Liver (tissue), 9 donors: ENCODE results near the gene ING5. TPM values are rescaled to one million over a fixed set of nuclear protein-coding genes. Genes with fewer than 3 reads are reported as not detected.

Experiments used
- DNase-seq: peaks from one replicate; pipeline ENCODE4 v3.0.0-alpha.2; 2017; ENCODE audit warnings: low spot score
- H3K27ac ChIP-seq, 2 donors: one replicate each; pipeline ENCODE4 v1.7.0; 2013; ENCODE audit warnings: inconsistent platforms in 2 of 2, low read length in 2 of 2, control low read depth in 1 of 2, low read depth in 1 of 2, mild to moderate bottlenecking in 1 of 2
- H3K27me3 ChIP-seq, 4 donors: one replicate each; pipeline versions ENCODE4 v1.6.1 to v1.7.0; 2013; ENCODE audit warnings: low read length in 3 of 4, inconsistent platforms in 1 of 4, mild to moderate bottlenecking in 1 of 4, moderate library complexity in 1 of 4; ENCODE audit not compliant: control insufficient read depth in 4 of 4, insufficient read depth in 4 of 4
- H3K36me3 ChIP-seq, 4 donors: one replicate each; pipeline versions ENCODE4 v1.6.1 to v1.7.0; 2013; ENCODE audit warnings: low read length in 3 of 4, mild to moderate bottlenecking in 3 of 4, low read depth in 1 of 4, moderate library complexity in 1 of 4; ENCODE audit not compliant: control insufficient read depth in 4 of 4, insufficient read depth in 3 of 4
- H3K4me1 ChIP-seq, 4 donors: one replicate each; pipeline versions ENCODE4 v1.6.1 to v1.7.0; 2013; ENCODE audit warnings: low read length in 3 of 4, mild to moderate bottlenecking in 3 of 4, moderate library complexity in 1 of 4; ENCODE audit not compliant: control insufficient read depth in 4 of 4, insufficient read depth in 4 of 4
- H3K4me3 ChIP-seq, 3 donors: one replicate each; pipeline versions ENCODE4 v1.6.1 to v1.7.0; 2013; ENCODE audit warnings: low read length in 3 of 3, control low read depth in 1 of 3, low read depth in 1 of 3, mild to moderate bottlenecking in 1 of 3
- H3K9ac ChIP-seq, 2 donors: one replicate each; pipeline ENCODE4 v1.7.0; 2013; ENCODE audit warnings: low read length in 2 of 2, mild to moderate bottlenecking in 2 of 2, moderate library complexity in 2 of 2, control low read depth in 1 of 2, low read depth in 1 of 2
- H3K9me3 ChIP-seq, 4 donors: one replicate each; pipeline versions ENCODE4 v1.6.1 to v1.7.0; 2013; ENCODE audit warnings: low read length in 3 of 4; ENCODE audit not compliant: control insufficient read depth in 4 of 4
- ATF3 ChIP-seq: IDR thresholded peaks from 2 replicates; pipeline ENCODE4 v1.6.1; 2016; ENCODE audit warnings: antibody characterized with exemption
- CTCF ChIP-seq: fragments of 150-350 bp; IDR thresholded peaks from 2 replicates; pipeline ENCODE4 v1.5.1; 2017; ENCODE audit warnings: improper control_type of control experiment, low read depth, low read length; ENCODE audit not compliant: missing input control
- EGR1 ChIP-seq, 2 donors: IDR thresholded peaks; 2 replicates each; pipeline ENCODE4 v1.6.1; 2016 to 2018; ENCODE audit warnings: antibody characterized with exemption in 2 of 2, low read depth in 2 of 2
- FOXA1 ChIP-seq: IDR thresholded peaks from 2 replicates; pipeline ENCODE4 v1.6.1; 2016; ENCODE audit warnings: antibody characterized with exemption
- FOXA2 ChIP-seq: IDR thresholded peaks from 2 replicates; pipeline ENCODE4 v1.6.1; 2016; ENCODE audit warnings: antibody characterized with exemption
- HNF4A ChIP-seq, 2 donors: conservative IDR thresholded peaks; 2 replicates each; pipeline ENCODE4 v1.6.1; 2016; ENCODE audit warnings: antibody characterized with exemption in 2 of 2, mild to moderate bottlenecking in 2 of 2
- HNF4G ChIP-seq: IDR thresholded peaks from 2 replicates; pipeline ENCODE4 v1.6.1; 2016; ENCODE audit warnings: antibody characterized with exemption
- JUND ChIP-seq, 2 donors: IDR thresholded peaks; 2 replicates each; pipeline ENCODE4 v1.6.1; 2016; ENCODE audit warnings: antibody characterized with exemption in 2 of 2
- MAX ChIP-seq: IDR thresholded peaks from 2 replicates; pipeline ENCODE4 v1.6.1; 2016; ENCODE audit warnings: antibody characterized with exemption
- NR2F2 ChIP-seq: IDR thresholded peaks from 2 replicates; pipeline ENCODE4 v1.6.1; 2016; ENCODE audit warnings: antibody characterized with exemption
- RAD21 ChIP-seq, 2 donors: IDR thresholded peaks; 2 replicates each; pipeline ENCODE4 v1.6.1; 2016; ENCODE audit warnings: antibody characterized with exemption in 2 of 2, mild to moderate bottlenecking in 2 of 2
- REST ChIP-seq: IDR thresholded peaks from 2 replicates; pipeline ENCODE4 v1.6.1; 2016; ENCODE audit warnings: antibody characterized with exemption, mild to moderate bottlenecking
- RXRA ChIP-seq, 2 donors: IDR thresholded peaks; 2 replicates each; pipeline ENCODE4 v1.6.1; 2017 to 2018; ENCODE audit warnings: antibody characterized with exemption in 2 of 2, mild to moderate bottlenecking in 1 of 2
- SP1 ChIP-seq: IDR thresholded peaks from 2 replicates; pipeline ENCODE4 v1.6.1; 2018; ENCODE audit warnings: antibody characterized with exemption, mild to moderate bottlenecking
- TAF1 ChIP-seq: conservative IDR thresholded peaks from 2 replicates; pipeline ENCODE4 v1.6.1; 2016; ENCODE audit warnings: antibody characterized with exemption, mild to moderate bottlenecking
- YY1 ChIP-seq: IDR thresholded peaks from 2 replicates; pipeline ENCODE4 v1.6.1; 2016; ENCODE audit warnings: antibody characterized with exemption, mild to moderate bottlenecking
- WGBS: extraction: QIAGEN DNeasy Blood & Tissue Kit; methylation state at CpG from one replicate; pipeline ENCODE4 v1.1.7; 2013; 5-methylcytosine and 5-hydroxymethylcytosine counted together
- polyA plus RNA-seq, 2 donors: library from polyadenylated mRNA; stranded (reverse) in 1 of 2; unstranded in 1 of 2; fragments of 200-250 nt in 1 of 2; fragments of >200 nt in 1 of 2; fragmentation: Nextera tagmentation in 1 of 2; extraction: Ambion mirVana in 1 of 2; gene quantifications; one replicate each; pipeline versions ENCODE4 v1.2.1 to v1.2.3, GENCODE V29; 2013 to 2015
- total RNA-seq, 2 donors: library from RNA; depleted of rRNA; stranded (reverse); fragments of >200 nt; gene quantifications; one replicate each; pipeline ENCODE4 v1.2.3, GENCODE V29; 2014
- donor health status: healthy.
- donor health status: healthy.
- donor health status: healthy.
- donor health status: healthy.
- donor health status: healthy.

Gene ING5
- total and polyA plus RNA-seq, 4 donors, result 7.2 to 24.2 (median 13.9) TPM

GRCh38 chr2:241689306-241689705, 12.5 kb upstream of the ING5 start:
- H3K36me3 ChIP-seq, result peaks cover 5 to 15% (median 9%) of the 10 kb centered on the region in 4 donors
- no peak overlapping the region for H3K4me3 ChIP-seq
- no peak overlapping the region for H3K27ac ChIP-seq
- H3K9ac ChIP-seq, result no peak overlapping the region
- no peaks in the 10 kb centered on the region for H3K27me3 ChIP-seq
- H3K4me1 ChIP-seq, result peaks cover 4 to 22% (median 17%) of the 10 kb centered on the region in 4 donors
- H3K9me3 ChIP-seq, result no peaks in the 10 kb centered on the region
- no peak for DNase-seq
- TF ChIP-seq FOXA2 (no peak), SP1 (no peak), HNF4A (conservative IDR thresholded peaks at IDR 0.05) (no peak), EGR1 (IDR thresholded peaks at IDR 0.05; ENCODE audit: low read depth in 2 of 2) (no peak), TAF1 (no peak), HNF4G (no peak), CTCF (no peak), NR2F2 (no peak), YY1 (no peak), ATF3 (no peak), JUND (IDR thresholded peaks at IDR 0.05) (no peak), FOXA1 (no peak)
- 89% methylated on average over 10 of the region's 10 CpGs for WGBS

GRCh38 chr2:241690202-241690717, 11.6 kb upstream of the ING5 start:
- no peak overlapping the region for H3K9ac ChIP-seq

More at GRCh38 chr2:241690202-241690717, 11.6 kb upstream of the ING5 start:
- 80% methylated on average over 6 of the region's 6 CpGs for WGBS
- Histone ChIP-seq H3K4me3 (no peak overlapping the region), H3K27me3 (no peaks in the 10 kb centered on the region), H3K4me1 (peaks cover 4 to 22% (median 17%) of the 10 kb centered on the region in 4 donors), H3K9me3 (no peaks in the 10 kb centered on the region), H3K27ac (no peak overlapping the region), H3K36me3 (peaks cover 5 to 18% (median 9%) of the 10 kb centered on the region in 4 donors)
- no peak for DNase-seq
- TF ChIP-seq CTCF (no peak), YY1 (no peak), REST (no peak), ATF3 (no peak), JUND (IDR thresholded peaks at IDR 0.05) (no peak), RAD21 (IDR thresholded peaks at IDR 0.05) (no peak), FOXA1 (no peak), MAX (no peak), HNF4G (no peak), FOXA2 (no peak), RXRA (IDR thresholded peaks at IDR 0.05) (no peak)
